Stimulated activated naive CD8-positive, alpha-beta T cell treated with anti-CD3 and anti-CD28 coated beads, Interleukin-15, amount 100 ng/mL, for 72 hours (primary cell): ENCODE measurements around the gene ARRB1.

ENCODE experiments used
- ATAC-seq: fragments of 150-1000 bp; cut with Tn5 transposase; 2 replicates; pipeline ENCODE4 v1.10.0; 2021; ENCODE audit warnings: mild to moderate bottlenecking, moderate library complexity
- DNase-seq, 2 donors: peaks; one replicate each; pipeline ENCODE4 v3.0.0; 2021 to 2022
- H3K27ac Mint-ChIP-seq, 2 donors: one replicate each; pipeline ENCODE4 v1.8.0; 2022; ENCODE audit warnings: mild to moderate bottlenecking in 2 of 2, mixed read lengths in 2 of 2, moderate library complexity in 2 of 2
- H3K27me3 Mint-ChIP-seq: one replicate; pipeline ENCODE4 v1.8.0; 2022; ENCODE audit warnings: mixed read lengths
- H3K4me1 Mint-ChIP-seq: one replicate; pipeline ENCODE4 v1.8.0; 2022; ENCODE audit warnings: mild to moderate bottlenecking, mixed read lengths
- H3K4me3 Mint-ChIP-seq, 2 donors: one replicate each; pipeline ENCODE4 v1.8.0; 2022; ENCODE audit warnings: mild to moderate bottlenecking in 2 of 2, mixed read lengths in 2 of 2, moderate library complexity in 1 of 2
- H3K9me3 Mint-ChIP-seq, 2 donors: one replicate each; pipeline ENCODE4 v1.8.0; 2022; ENCODE audit warnings: mixed read lengths in 2 of 2

Gene ARRB1

GRCh38 chr11:75240311-75241035, 111.0 kb downstream of the ARRB1 start, which contains the start of gene TPBGL:
TPBGL (plus strand) TSS chr11:75240774; CDS start chr11:75241050, 276 bp downstream.
- no peak for DNase-seq
- no peak for ATAC-seq
- H3K4me1 Mint-ChIP-seq = peaks cover 22% of the 10 kb centered on the region
- peak within 1 kb of the TSS; percentile 72 to 92 for H3K4me3 Mint-ChIP-seq
- no peak within 1 kb of the TSS for H3K27ac Mint-ChIP-seq
- no peaks in the 10 kb centered on the region for H3K9me3 Mint-ChIP-seq
- peaks cover 81% of the 10 kb centered on the region for H3K27me3 Mint-ChIP-seq

DNA sequence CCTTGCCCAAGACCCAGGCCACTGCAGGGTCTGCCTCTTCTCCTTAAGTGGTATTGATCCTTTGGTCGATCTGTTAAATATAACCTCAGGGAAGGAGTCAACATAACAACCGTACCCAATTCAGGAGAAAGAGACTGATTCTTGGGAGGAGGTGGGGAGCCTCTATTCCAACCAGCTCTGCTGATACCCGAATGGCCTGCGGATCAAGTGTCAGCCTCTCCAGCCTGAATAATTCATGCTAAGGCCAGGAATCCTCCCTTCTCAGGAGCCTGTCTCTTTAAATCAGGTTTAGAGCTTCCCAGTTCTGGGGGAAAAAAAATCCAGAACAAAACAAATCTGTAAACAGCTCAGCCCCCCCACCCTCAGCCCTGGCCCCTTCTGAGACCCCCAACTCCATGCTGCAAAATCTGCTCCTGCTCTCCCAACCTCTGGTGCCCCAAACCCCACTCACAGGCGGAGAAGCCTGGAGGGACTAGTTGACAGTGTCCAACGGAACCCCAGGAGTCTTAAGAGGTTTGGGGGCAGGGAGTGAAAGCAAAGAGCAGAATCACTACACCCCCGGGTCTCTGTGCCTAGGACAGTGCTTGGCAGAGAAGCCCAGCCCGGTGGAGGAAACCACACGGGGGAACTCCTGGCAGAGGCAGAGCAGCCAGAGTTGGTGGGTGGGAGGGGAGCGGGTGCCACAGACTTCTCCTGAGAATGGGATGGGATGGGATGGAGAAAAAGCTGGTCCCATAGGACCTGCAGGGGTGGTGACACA, 111.8 kb downstream of the ARRB1 start:
- Mint-ChIP-seq H3K27me3 (peaks cover 81% of the 10 kb centered on the region), H3K4me3 (peak overlapping the region; percentile 71 to 92), H3K9me3 (no peaks in the 10 kb centered on the region), H3K27ac (no peak overlapping the region), H3K4me1 (peaks cover 22% of the 10 kb centered on the region)
- DNase-seq = no peak
- ATAC-seq = no peak

- Mint-ChIP-seq H3K27me3 (peaks cover 77% of the 10 kb centered on the region), H3K4me1 (peaks cover 22% of the 10 kb centered on the region), H3K4me3 (peak overlapping the region in 1 of 2 donors; percentile 92), H3K9me3 (peaks cover 2 to 3% of the 10 kb centered on the region in 2 donors), H3K27ac (no peak overlapping the region)
- ATAC-seq (no peak), DNase-seq (no peak)
Observed at GRCh38 chr11:75238595-75239440, 112.6 kb downstream of the ARRB1 start.

GRCh38 chr11:75237050-75237449, 114.4 kb downstream of the ARRB1 start:
- ATAC-seq (no peak), DNase-seq (no peak)
- Mint-ChIP-seq H3K27ac (no peak overlapping the region), H3K27me3 (peaks cover 67% of the 10 kb centered on the region), H3K9me3 (peaks cover 6 to 9% of the 10 kb centered on the region in 2 donors), H3K4me3 (no peak overlapping the region), H3K4me1 (peaks cover 10% of the 10 kb centered on the region)

DNA sequence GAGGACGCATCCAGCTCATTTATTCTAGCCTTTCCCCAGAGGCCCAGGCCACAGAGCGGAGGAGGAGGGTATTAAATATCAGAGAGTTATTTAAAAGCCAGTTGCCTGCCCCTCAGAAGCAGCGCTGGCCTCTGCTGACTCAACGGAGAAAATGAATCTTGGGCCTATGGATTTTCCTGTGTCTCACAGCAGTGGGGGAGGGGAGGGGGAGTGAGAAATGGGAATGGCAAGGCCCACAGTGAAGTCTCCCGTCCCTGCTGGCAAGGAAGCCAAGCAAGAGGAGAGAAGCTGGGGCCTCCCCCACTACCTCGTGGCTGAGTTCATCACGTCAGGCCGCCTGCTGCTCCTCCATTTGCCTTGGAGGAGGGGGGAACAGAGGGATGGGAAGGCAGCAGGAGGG, 115.4 kb downstream of the ARRB1 start:
- ATAC-seq (no peak), DNase-seq (no peak)
- H3K4me3 Mint-ChIP-seq = no peak overlapping the region
- H3K4me1 Mint-ChIP-seq = peaks cover 8% of the 10 kb centered on the region
- peaks cover 6 to 9% of the 10 kb centered on the region in 2 donors for H3K9me3 Mint-ChIP-seq
- peaks cover 70% of the 10 kb centered on the region for H3K27me3 Mint-ChIP-seq
- no peak overlapping the region for H3K27ac Mint-ChIP-seq

- Mint-ChIP-seq H3K27me3 (peaks cover 66% of the 10 kb centered on the region), H3K4me1 (no peaks in the 10 kb centered on the region), H3K27ac (no peak overlapping the region), H3K9me3 (peaks cover 6 to 9% of the 10 kb centered on the region in 2 donors), H3K4me3 (no peak overlapping the region)
- DNase-seq (no peak), ATAC-seq (no peak)
Observed at GRCh38 chr11:75233754-75234172, 117.7 kb downstream of the ARRB1 start.

GRCh38 chr11:75230621-75231020, 120.8 kb downstream of the ARRB1 start:
- no peaks in the 10 kb centered on the region for H3K4me1 Mint-ChIP-seq
- H3K4me3 Mint-ChIP-seq = no peak overlapping the region
- H3K27ac Mint-ChIP-seq = no peak overlapping the region
- peaks cover 35% of the 10 kb centered on the region for H3K27me3 Mint-ChIP-seq
- peaks cover 6 to 9% of the 10 kb centered on the region in 2 donors for H3K9me3 Mint-ChIP-seq
- no peak for ATAC-seq
- no peak for DNase-seq

GRCh38 chr11:75229466-75229865, 122.0 kb downstream of the ARRB1 start:
- Mint-ChIP-seq H3K9me3 (peaks cover 6 to 9% of the 10 kb centered on the region in 2 donors), H3K27me3 (peaks cover 33% of the 10 kb centered on the region), H3K27ac (no peak overlapping the region), H3K4me1 (no peaks in the 10 kb centered on the region), H3K4me3 (no peak overlapping the region)
- ATAC-seq = no peak
- no peak for DNase-seq

DNA sequence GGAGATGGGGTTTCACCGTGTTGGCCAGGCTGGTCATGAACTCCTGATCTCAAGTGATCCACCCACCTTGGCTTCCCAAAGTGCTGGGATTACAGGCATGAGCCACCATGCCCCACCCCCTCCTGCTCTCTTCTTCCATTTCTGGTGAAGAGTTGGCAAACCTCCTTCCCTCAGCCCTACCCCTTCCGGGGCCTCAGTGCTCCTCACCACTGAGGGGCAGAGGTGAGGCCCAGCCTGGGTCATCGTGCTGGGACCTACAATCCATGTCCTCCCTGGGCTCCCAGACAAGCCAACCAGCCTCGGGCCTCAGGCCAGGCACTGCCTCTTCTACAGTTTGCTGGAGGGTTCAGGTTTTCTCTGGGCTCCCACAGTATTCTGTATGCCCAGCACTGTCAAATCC, 125.7 kb downstream of the ARRB1 start:
- Mint-ChIP-seq H3K9me3 (no peaks in the 10 kb centered on the region), H3K27ac (peak overlapping the region in 1 of 2 donors; percentile 29), H3K4me1 (no peaks in the 10 kb centered on the region), H3K27me3 (peaks cover 12% of the 10 kb centered on the region), H3K4me3 (no peak overlapping the region)
- DNase-seq (no peak), ATAC-seq (no peak)

GRCh38 chr11:75223954-75224643, 127.4 kb downstream of the ARRB1 start:
- DNase-seq = no peak
- Mint-ChIP-seq H3K9me3 (no peaks in the 10 kb centered on the region), H3K4me3 (no peak overlapping the region), H3K27ac (no peak overlapping the region), H3K27me3 (peaks cover 3% of the 10 kb centered on the region), H3K4me1 (no peaks in the 10 kb centered on the region)
- ATAC-seq = no peak

DNA sequence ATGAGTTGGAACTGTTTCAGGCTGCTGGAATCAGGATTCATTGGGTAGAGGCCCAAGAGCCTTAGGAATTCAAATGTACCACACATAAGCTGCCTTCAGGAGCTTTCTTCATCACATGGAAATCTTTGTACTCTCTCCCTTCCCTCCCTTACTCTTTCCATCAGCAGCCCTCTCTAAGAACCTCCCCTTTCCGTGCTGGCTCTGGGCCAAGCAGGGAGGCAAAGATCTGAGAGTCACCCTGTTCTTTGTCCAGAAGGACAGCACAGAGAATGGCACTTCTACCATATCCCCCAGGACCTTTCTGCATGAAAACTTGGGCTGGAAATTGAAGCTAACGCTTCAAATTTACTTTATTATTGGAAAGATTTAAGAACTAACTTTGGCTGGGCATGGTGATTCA, 131.6 kb downstream of the ARRB1 start:
- no peaks in the 10 kb centered on the region for H3K9me3 Mint-ChIP-seq
- no peak overlapping the region for H3K27ac Mint-ChIP-seq
- no peaks in the 10 kb centered on the region for H3K4me1 Mint-ChIP-seq
- no peak for DNase-seq
- H3K4me3 Mint-ChIP-seq = no peak overlapping the region
- peaks cover 25% of the 10 kb centered on the region for H3K27me3 Mint-ChIP-seq
- no peak for ATAC-seq

GRCh38 chr11:75214843-75215242, 136.6 kb downstream of the ARRB1 start:
- Mint-ChIP-seq H3K27ac (no peak overlapping the region), H3K27me3 (peaks cover 34% of the 10 kb centered on the region), H3K4me3 (no peak overlapping the region), H3K9me3 (no peaks in the 10 kb centered on the region), H3K4me1 (no peaks in the 10 kb centered on the region)
- ATAC-seq (no peak), DNase-seq (no peak)

- ATAC-seq = peak; percentile 57
- H3K27me3 Mint-ChIP-seq = peaks cover 34% of the 10 kb centered on the region
- no peak overlapping the region for H3K4me3 Mint-ChIP-seq
- no peaks in the 10 kb centered on the region for H3K9me3 Mint-ChIP-seq
- H3K4me1 Mint-ChIP-seq = no peaks in the 10 kb centered on the region
- DNase-seq = peak; percentile 64 to 65
- H3K27ac Mint-ChIP-seq = no peak overlapping the region
Observed at GRCh38 chr11:75214411-75214821, 137.0 kb downstream of the ARRB1 start.
